ENCODE results near the gene NEUROD1.

NEUROD1 gene

DNA sequence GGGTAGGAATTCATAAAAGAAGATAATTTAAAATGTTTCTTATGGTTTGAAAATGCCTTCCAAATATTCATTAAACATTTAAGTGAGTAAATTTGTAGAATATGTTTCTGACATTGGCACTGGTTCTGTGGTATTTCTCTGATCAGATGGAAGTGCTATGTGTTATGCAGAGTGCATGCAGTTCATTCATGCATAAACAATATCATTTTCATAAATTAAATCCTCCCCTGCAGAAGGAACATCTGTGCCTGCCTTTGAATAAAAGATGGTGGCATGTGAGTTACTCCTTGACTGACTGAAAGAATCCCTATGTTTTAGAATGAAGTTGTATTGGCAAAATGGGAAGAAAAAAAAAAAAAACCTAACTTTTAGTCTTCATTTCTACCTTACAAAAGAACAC lies 5.9 kb downstream of the NEUROD1 start:
- no peaks in the 10 kb centered on the region for H3K79me2 ChIP-seq (ENCODE audit: low read length)
- no peaks in the 10 kb centered on the region for H3K36me3 ChIP-seq (replicated peaks; ENCODE audit: low read depth, low read length)
- H3K9me3 ChIP-seq (ENCODE audit: insufficient read depth, low read length) = no peaks in the 10 kb centered on the region
- H4K20me1 ChIP-seq (ENCODE audit: insufficient read depth, low read length) = no peaks in the 10 kb centered on the region
- H3K27ac ChIP-seq (ENCODE audit: low read length) = no peak overlapping the region
- no peak overlapping the region for H2AFZ ChIP-seq (ENCODE audit: low read depth, low read length)
- peak overlapping the region; percentile 45 for H3K4me2 ChIP-seq (ENCODE audit: low read length)
- TF ChIP-seq, protein P1, sequence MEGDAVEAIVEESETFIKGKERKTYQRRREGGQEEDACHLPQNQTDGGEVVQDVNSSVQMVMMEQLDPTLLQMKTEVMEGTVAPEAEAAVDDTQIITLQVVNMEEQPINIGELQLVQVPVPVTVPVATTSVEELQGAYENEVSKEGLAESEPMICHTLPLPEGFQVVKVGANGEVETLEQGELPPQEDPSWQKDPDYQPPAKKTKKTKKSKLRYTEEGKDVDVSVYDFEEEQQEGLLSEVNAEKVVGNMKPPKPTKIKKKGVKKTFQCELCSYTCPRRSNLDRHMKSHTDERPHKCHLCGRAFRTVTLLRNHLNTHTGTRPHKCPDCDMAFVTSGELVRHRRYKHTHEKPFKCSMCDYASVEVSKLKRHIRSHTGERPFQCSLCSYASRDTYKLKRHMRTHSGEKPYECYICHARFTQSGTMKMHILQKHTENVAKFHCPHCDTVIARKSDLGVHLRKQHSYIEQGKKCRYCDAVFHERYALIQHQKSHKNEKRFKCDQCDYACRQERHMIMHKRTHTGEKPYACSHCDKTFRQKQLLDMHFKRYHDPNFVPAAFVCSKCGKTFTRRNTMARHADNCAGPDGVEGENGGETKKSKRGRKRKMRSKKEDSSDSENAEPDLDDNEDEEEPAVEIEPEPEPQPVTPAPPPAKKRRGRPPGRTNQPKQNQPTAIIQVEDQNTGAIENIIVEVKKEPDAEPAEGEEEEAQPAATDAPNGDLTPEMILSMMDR (IDR thresholded peaks at IDR 0.05; ENCODE audit: low read depth, low read length) = no peak
- no peak for TF ChIP-seq EZH2phosphoT487 (IDR thresholded peaks at IDR 0.05; ENCODE audit: low read depth)
- no peaks in the 10 kb centered on the region for H3K27me3 ChIP-seq (ENCODE audit: low read depth, low read length)
- H3K4me1 ChIP-seq (ENCODE audit: low read length) = peaks cover 42% of the 10 kb centered on the region
- H3K4me3 ChIP-seq (ENCODE audit: low read length) = no peak overlapping the region
- H3K9ac ChIP-seq (ENCODE audit: low read length) = no peak overlapping the region

DNA sequence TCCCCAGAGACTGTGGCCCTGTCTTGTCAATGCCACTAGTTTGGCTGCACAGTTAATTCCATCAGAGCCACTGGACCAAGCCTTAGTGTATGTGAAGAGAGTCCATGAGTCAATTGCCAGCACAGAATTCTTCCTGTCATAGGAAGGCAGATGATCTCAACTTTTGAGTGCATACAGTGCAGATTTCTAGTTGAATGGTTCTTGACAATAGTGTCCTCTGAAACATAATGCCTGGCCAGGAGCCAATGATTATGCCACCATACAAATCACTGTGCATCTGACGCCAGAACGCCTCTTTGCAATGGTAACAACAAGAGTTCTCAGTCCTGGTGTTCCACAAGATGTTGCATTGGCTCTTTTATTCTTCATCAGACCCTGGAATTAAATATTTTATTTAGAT lies 7.1 kb downstream of the NEUROD1 start:
- Histone ChIP-seq H3K36me3 (replicated peaks; ENCODE audit: low read depth, low read length) (no peaks in the 10 kb centered on the region), H3K27ac (ENCODE audit: low read length) (peak overlapping the region; percentile 72), H3K4me3 (ENCODE audit: low read length) (peak overlapping the region; percentile 26), H3K4me1 (ENCODE audit: low read length) (peaks cover 46% of the 10 kb centered on the region), H4K20me1 (ENCODE audit: insufficient read depth, low read length) (no peaks in the 10 kb centered on the region), H3K9me3 (ENCODE audit: insufficient read depth, low read length) (no peaks in the 10 kb centered on the region), H3K9ac (ENCODE audit: low read length) (peak overlapping the region; percentile 13; the same call in 1 of the 2 replicates), H2AFZ (ENCODE audit: low read depth, low read length) (no peak overlapping the region), H3K27me3 (ENCODE audit: low read depth, low read length) (no peaks in the 10 kb centered on the region), H3K4me2 (ENCODE audit: low read length) (peak overlapping the region; percentile 75), H3K79me2 (ENCODE audit: low read length) (no peaks in the 10 kb centered on the region)
- no peak for TF ChIP-seq EZH2phosphoT487 (IDR thresholded peaks at IDR 0.05; ENCODE audit: low read depth)
- TF ChIP-seq, protein P1 (IDR thresholded peaks at IDR 0.05; ENCODE audit: low read depth, low read length) = no peak

DNA sequence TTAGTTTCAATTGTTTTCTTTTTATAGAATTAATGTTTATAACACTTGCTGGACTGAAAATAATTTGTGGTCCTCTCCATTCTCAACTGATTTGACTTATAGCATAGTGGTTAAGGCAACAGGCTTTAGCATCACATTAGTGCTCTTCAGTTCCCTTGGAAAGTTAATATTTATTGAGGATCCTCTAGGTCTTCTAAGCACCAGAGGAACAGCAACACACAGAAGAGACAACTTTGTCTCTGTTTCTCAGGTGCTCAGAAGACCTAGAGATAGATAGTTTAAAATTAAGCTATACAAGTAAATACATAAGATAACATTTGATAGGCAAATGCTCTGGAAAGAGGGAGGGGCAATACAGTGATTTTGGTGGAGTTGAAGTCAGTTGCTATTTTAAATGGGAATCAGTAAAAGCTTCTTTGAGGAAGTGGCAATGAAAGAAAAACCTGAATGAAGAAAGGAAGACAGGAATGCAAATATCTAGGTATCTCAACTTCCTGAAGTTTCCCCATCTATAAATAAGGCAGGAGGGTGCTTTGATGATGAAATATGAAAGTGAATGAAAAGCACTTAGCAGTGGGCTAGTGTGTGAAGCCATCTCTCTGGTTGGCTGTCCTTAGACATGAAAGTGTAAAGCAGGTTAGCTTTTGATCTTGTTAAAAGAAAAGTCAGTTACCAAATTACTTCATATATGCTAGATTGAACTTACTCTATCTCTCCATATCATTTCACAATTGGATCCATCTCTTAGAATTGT lies 7.9 kb downstream of the NEUROD1 start:
- H3K4me2 ChIP-seq (ENCODE audit: low read length) = peak overlapping the region; percentile 75
- no peaks in the 10 kb centered on the region for H3K79me2 ChIP-seq (ENCODE audit: low read length)

DNA sequence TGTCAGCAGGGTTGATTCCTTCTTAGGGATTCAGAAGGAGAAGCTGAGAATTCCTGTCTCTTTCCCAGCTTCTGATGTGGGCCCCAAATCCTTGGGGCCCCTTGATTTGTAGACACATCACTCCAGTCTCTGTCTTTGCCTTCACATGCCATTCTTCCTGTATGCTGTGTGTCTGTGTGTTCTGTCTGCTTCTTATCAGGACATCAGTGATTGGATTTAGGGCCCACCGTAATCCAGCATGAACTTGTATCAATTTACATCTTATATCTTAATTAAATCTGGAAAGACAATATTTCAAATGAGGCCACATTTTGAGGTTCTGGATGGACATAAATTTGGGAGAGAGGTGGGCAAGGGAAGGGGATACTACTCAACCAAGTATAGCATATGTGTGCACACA lies 9.7 kb downstream of the NEUROD1 start:
- Histone ChIP-seq H3K4me1 (ENCODE audit: low read length) (peaks cover 46% of the 10 kb centered on the region), H3K27ac (ENCODE audit: low read length) (no peak overlapping the region), H3K27me3 (ENCODE audit: low read depth, low read length) (no peaks in the 10 kb centered on the region), H3K9ac (ENCODE audit: low read length) (no peak overlapping the region), H4K20me1 (ENCODE audit: insufficient read depth, low read length) (no peaks in the 10 kb centered on the region), H3K4me2 (ENCODE audit: low read length) (no peak overlapping the region), H3K9me3 (ENCODE audit: insufficient read depth, low read length) (peaks cover 5% of the 10 kb centered on the region; the same call in 1 of the 2 replicates), H3K4me3 (ENCODE audit: low read length) (no peak overlapping the region), H3K79me2 (ENCODE audit: low read length) (no peaks in the 10 kb centered on the region), H2AFZ (ENCODE audit: low read depth, low read length) (no peak overlapping the region), H3K36me3 (replicated peaks; ENCODE audit: low read depth, low read length) (no peaks in the 10 kb centered on the region)
- TF ChIP-seq, protein P1 (IDR thresholded peaks at IDR 0.05; ENCODE audit: low read depth, low read length) = no peak
- no peak for TF ChIP-seq EZH2phosphoT487 (IDR thresholded peaks at IDR 0.05; ENCODE audit: low read depth)

More for the DNA sequence above, 7.9 kb downstream of the NEUROD1 start:
- Histone ChIP-seq H3K9me3 (ENCODE audit: insufficient read depth, low read length) (no peaks in the 10 kb centered on the region), H3K4me1 (ENCODE audit: low read length) (peaks cover 46% of the 10 kb centered on the region), H3K27me3 (ENCODE audit: low read depth, low read length) (no peaks in the 10 kb centered on the region), H3K27ac (ENCODE audit: low read length) (peak overlapping the region; percentile 72), H3K9ac (ENCODE audit: low read length) (peak overlapping the region; percentile 13; the same call in 1 of the 2 replicates), H3K4me3 (ENCODE audit: low read length) (peak overlapping the region; percentile 26), H4K20me1 (ENCODE audit: insufficient read depth, low read length) (no peaks in the 10 kb centered on the region), H3K36me3 (replicated peaks; ENCODE audit: low read depth, low read length) (no peaks in the 10 kb centered on the region), H2AFZ (ENCODE audit: low read depth, low read length) (no peak overlapping the region)
- no peak for TF ChIP-seq EZH2phosphoT487 (IDR thresholded peaks at IDR 0.05; ENCODE audit: low read depth)
- TF ChIP-seq, protein P1 (IDR thresholded peaks at IDR 0.05; ENCODE audit: low read depth, low read length) = no peak
